ENCODE measurements around the gene SETMAR.
"Not testable (repeated sequence)": the region's sequence is repeated elsewhere in the genome, so short reads cannot be mapped to it uniquely, and the experiment has no call there.

SETMAR gene

GRCh38 chr3:4303187-4304123, at the start of gene SETMAR:
SETMAR (plus strand) TSS chr3:4303369; CDS start chr3:4303371, 2 bp downstream.
- peak; percentile 18 for DNase-seq

- DNase-seq = no peak
Measured at GRCh38 chr3:4261406-4261805, 41.8 kb upstream of the SETMAR start.

- no peak for DNase-seq
Measured at GRCh38 chr3:4264040-4264439, 39.1 kb upstream of the SETMAR start.

GRCh38 chr3:4270720-4271119, 32.4 kb upstream of the SETMAR start:
- no peak for DNase-seq

GRCh38 chr3:4271834-4272233, 31.3 kb upstream of the SETMAR start:
- DNase-seq = no peak

GRCh38 chr3:4279516-4280105, 23.6 kb upstream of the SETMAR start:
- no peak for DNase-seq

- no peak for DNase-seq
Measured at GRCh38 chr3:4281991-4282390, 21.2 kb upstream of the SETMAR start.

GRCh38 chr3:4284865-4285264, 18.3 kb upstream of the SETMAR start:
- no peak for DNase-seq

GRCh38 chr3:4289044-4289443, 14.1 kb upstream of the SETMAR start:
- DNase-seq = no peak

GRCh38 chr3:4290272-4290893, 12.8 kb upstream of the SETMAR start:
- DNase-seq = no peak

GRCh38 chr3:4292301-4292700, 10.9 kb upstream of the SETMAR start:
- DNase-seq = no peak

GRCh38 chr3:4294616-4295327, 8.4 kb upstream of the SETMAR start:
- no peak for DNase-seq

- not testable (repeated sequence) for DNase-seq
Measured at GRCh38 chr3:4296454-4296853, 6.7 kb upstream of the SETMAR start.

- no peak for DNase-seq
Measured at GRCh38 chr3:4297486-4297885, 5.7 kb upstream of the SETMAR start.

- no peak for DNase-seq
Measured at GRCh38 chr3:4302747-4303146, 422 bp upstream of the SETMAR start.

GRCh38 chr3:4305210-4305609, 2.0 kb downstream of the SETMAR start:
- DNase-seq = not testable (repeated sequence)

GRCh38 chr3:4306091-4306490, 2.9 kb downstream of the SETMAR start:
- no peak for DNase-seq

- DNase-seq = no peak
Measured at GRCh38 chr3:4306860-4307259, 3.7 kb downstream of the SETMAR start.

GRCh38 chr3:4309491-4310128, 6.4 kb downstream of the SETMAR start:
- DNase-seq = no peak

GRCh38 chr3:4310971-4311370, 7.8 kb downstream of the SETMAR start:
- DNase-seq = no peak

- DNase-seq = no peak
Measured at GRCh38 chr3:4311496-4311895, 8.3 kb downstream of the SETMAR start.

- DNase-seq = no peak
Measured at GRCh38 chr3:4313606-4314293, 10.6 kb downstream of the SETMAR start.

Measured in NCI-H1436 treated with DMSO at 0.1 percent for 48 hours (cell line).